ENCODE measurements around the gene HLA-DPB1. TPM values are rescaled to one million over a fixed set of nuclear protein-coding genes. Genes with fewer than 3 reads are reported as not detected.

HLA-DPB1 gene
- total and polyA plus RNA-seq, 9 of the 15 experiments (the other 6 are each of a cell fraction or from before 2014, with no cell fraction given), result 0.07 to 1.2 (median 0.51) TPM

Other genes starting within 250 kb of the HLA-DPB1 start
Only the 7 nearest of the 23 such genes appear.
- gene HLA-DMA, start 122.9 kb upstream of the HLA-DPB1 start, total RNA-seq (2014; rRNA removed), result 0.23 and 0.33 TPM in 2 replicates
- 0.29 and 0.51 TPM in 2 replicates for gene HLA-DMA, start 122.9 kb upstream of the HLA-DPB1 start, total RNA-seq (2014; rRNA removed; fragmentation: Illumina TruSeq; extraction: Trizol)
- 0.58 and 0.60 TPM in 2 replicates for gene HLA-DMA, start 122.9 kb upstream of the HLA-DPB1 start, total RNA-seq (2015; rRNA removed; fragmentation: Illumina TruSeq; extraction: Trizol)
- 0.47 and 0.75 TPM in 2 replicates for gene HLA-DMA, start 122.9 kb upstream of the HLA-DPB1 start, total RNA-seq (2021)
- 0.13 and 0.28 TPM in 2 replicates for gene HLA-DMA, start 122.9 kb upstream of the HLA-DPB1 start, polyA plus RNA-seq (2011; rRNA removed)
- 0.50 and 0.83 TPM in 2 replicates for gene HLA-DMA, start 122.9 kb upstream of the HLA-DPB1 start, polyA plus RNA-seq (2014; fragmentation: Illumina TruSeq; extraction: Trizol)
- under 1 TPM; 0.18 to 0.78 TPM for gene HLA-DMA, start 122.9 kb upstream of the HLA-DPB1 start, polyA plus RNA-seq (2014; fragmentation: Nextera tagmentation; extraction: Ambion mirVana)
- gene HLA-DMA, start 122.9 kb upstream of the HLA-DPB1 start, polyA plus RNA-seq (2014; rRNA removed), result 0.48 and 1.7 TPM in 2 replicates
- 133 and 136 TPM in 2 replicates for gene BRD2, start 107.4 kb upstream of the HLA-DPB1 start, total RNA-seq (2014; rRNA removed)
- gene BRD2, start 107.4 kb upstream of the HLA-DPB1 start, total RNA-seq (2014; rRNA removed; fragmentation: Illumina TruSeq; extraction: Trizol), result 135 and 136 TPM in 2 replicates
- gene BRD2, start 107.4 kb upstream of the HLA-DPB1 start, total RNA-seq (2015; rRNA removed; fragmentation: Illumina TruSeq; extraction: Trizol), result 185 and 186 TPM in 2 replicates
- 173 and 181 TPM in 2 replicates for gene BRD2, start 107.4 kb upstream of the HLA-DPB1 start, total RNA-seq (2021)
- gene BRD2, start 107.4 kb upstream of the HLA-DPB1 start, polyA plus RNA-seq (2011; rRNA removed), result 189 and 242 TPM in 2 replicates
- 211 and 252 TPM in 2 replicates for gene BRD2, start 107.4 kb upstream of the HLA-DPB1 start, polyA plus RNA-seq (2014; fragmentation: Illumina TruSeq; extraction: Trizol)
- gene BRD2, start 107.4 kb upstream of the HLA-DPB1 start, polyA plus RNA-seq (2014; fragmentation: Nextera tagmentation; extraction: Ambion mirVana), result 100 to 1,000 TPM in 1 of 2 experiments, 10 to 100 TPM in 1; 19.0 to 113 TPM
- gene BRD2, start 107.4 kb upstream of the HLA-DPB1 start, polyA plus RNA-seq (2014; rRNA removed), result 192 and 194 TPM in 2 replicates
- gene HLA-DOA, start 66.4 kb upstream of the HLA-DPB1 start, total RNA-seq (2014; rRNA removed), result not detected in 2 replicates
- gene HLA-DOA, start 66.4 kb upstream of the HLA-DPB1 start, total RNA-seq (2014; rRNA removed; fragmentation: Illumina TruSeq; extraction: Trizol), result not detected in 2 replicates
- gene HLA-DOA, start 66.4 kb upstream of the HLA-DPB1 start, total RNA-seq (2015; rRNA removed; fragmentation: Illumina TruSeq; extraction: Trizol), result not detected in 2 replicates
- gene HLA-DOA, start 66.4 kb upstream of the HLA-DPB1 start, total RNA-seq (2021), result 0.07 TPM in 1 of 2 replicates, not detected in the other
- not detected in 2 replicates for gene HLA-DOA, start 66.4 kb upstream of the HLA-DPB1 start, polyA plus RNA-seq (2011; rRNA removed)
- not detected in 2 replicates for gene HLA-DOA, start 66.4 kb upstream of the HLA-DPB1 start, polyA plus RNA-seq (2014; fragmentation: Illumina TruSeq; extraction: Trizol)
- gene HLA-DOA, start 66.4 kb upstream of the HLA-DPB1 start, polyA plus RNA-seq (2014; fragmentation: Nextera tagmentation; extraction: Ambion mirVana), result not detected
- not detected in 2 replicates for gene HLA-DOA, start 66.4 kb upstream of the HLA-DPB1 start, polyA plus RNA-seq (2014; rRNA removed)
- gene HLA-DPA1, start 2.3 kb upstream of the HLA-DPB1 start, total RNA-seq (2014; rRNA removed), result 0.23 TPM in 1 of 2 replicates, not detected in the other
- 0.55 TPM in 1 of 2 replicates, not detected in the other for gene HLA-DPA1, start 2.3 kb upstream of the HLA-DPB1 start, total RNA-seq (2014; rRNA removed; fragmentation: Illumina TruSeq; extraction: Trizol)
- gene HLA-DPA1, start 2.3 kb upstream of the HLA-DPB1 start, total RNA-seq (2015; rRNA removed; fragmentation: Illumina TruSeq; extraction: Trizol), result 0.30 and 0.51 TPM in 2 replicates
- gene HLA-DPA1, start 2.3 kb upstream of the HLA-DPB1 start, total RNA-seq (2021), result 0.60 and 1.2 TPM in 2 replicates
- 0.05 and 0.74 TPM in 2 replicates for gene HLA-DPA1, start 2.3 kb upstream of the HLA-DPB1 start, polyA plus RNA-seq (2011; rRNA removed)
- gene HLA-DPA1, start 2.3 kb upstream of the HLA-DPB1 start, polyA plus RNA-seq (2014; fragmentation: Illumina TruSeq; extraction: Trizol), result 0.56 and 1.8 TPM in 2 replicates
- under 1 TPM; 0.46 to 0.49 TPM for gene HLA-DPA1, start 2.3 kb upstream of the HLA-DPB1 start, polyA plus RNA-seq (2014; fragmentation: Nextera tagmentation; extraction: Ambion mirVana)
- 0.45 and 0.93 TPM in 2 replicates for gene HLA-DPA1, start 2.3 kb upstream of the HLA-DPB1 start, polyA plus RNA-seq (2014; rRNA removed)
- 0.05 and 0.37 TPM in 2 replicates for gene COL11A2, start 116.5 kb downstream of the HLA-DPB1 start, total RNA-seq (2014; rRNA removed)
- 0.04 TPM in 1 of 2 replicates, not detected in the other for gene COL11A2, start 116.5 kb downstream of the HLA-DPB1 start, total RNA-seq (2014; rRNA removed; fragmentation: Illumina TruSeq; extraction: Trizol)
- gene COL11A2, start 116.5 kb downstream of the HLA-DPB1 start, total RNA-seq (2015; rRNA removed; fragmentation: Illumina TruSeq; extraction: Trizol), result 0.15 and 0.22 TPM in 2 replicates
- 0.16 and 0.35 TPM in 2 replicates for gene COL11A2, start 116.5 kb downstream of the HLA-DPB1 start, total RNA-seq (2021)
- gene COL11A2, start 116.5 kb downstream of the HLA-DPB1 start, polyA plus RNA-seq (2011; rRNA removed), result 0.13 and 0.61 TPM in 2 replicates
- 0.06 and 0.11 TPM in 2 replicates for gene COL11A2, start 116.5 kb downstream of the HLA-DPB1 start, polyA plus RNA-seq (2014; fragmentation: Illumina TruSeq; extraction: Trizol)
- gene COL11A2, start 116.5 kb downstream of the HLA-DPB1 start, polyA plus RNA-seq (2014; fragmentation: Nextera tagmentation; extraction: Ambion mirVana), result under 1 TPM in 1 of 2 experiments, not detected in 1; 0.04 TPM
- gene COL11A2, start 116.5 kb downstream of the HLA-DPB1 start, polyA plus RNA-seq (2014; rRNA removed), result 0.19 and 0.32 TPM in 2 replicates
- gene RXRB, start 124.7 kb downstream of the HLA-DPB1 start, total RNA-seq (2014; rRNA removed), result 18.4 and 18.9 TPM in 2 replicates
- gene RXRB, start 124.7 kb downstream of the HLA-DPB1 start, total RNA-seq (2014; rRNA removed; fragmentation: Illumina TruSeq; extraction: Trizol), result 8.5 and 9.7 TPM in 2 replicates
- gene RXRB, start 124.7 kb downstream of the HLA-DPB1 start, total RNA-seq (2015; rRNA removed; fragmentation: Illumina TruSeq; extraction: Trizol), result 13.2 and 14.6 TPM in 2 replicates
- gene RXRB, start 124.7 kb downstream of the HLA-DPB1 start, total RNA-seq (2021), result 30.3 and 33.9 TPM in 2 replicates
- 32.6 and 57.5 TPM in 2 replicates for gene RXRB, start 124.7 kb downstream of the HLA-DPB1 start, polyA plus RNA-seq (2011; rRNA removed)
- gene RXRB, start 124.7 kb downstream of the HLA-DPB1 start, polyA plus RNA-seq (2014; fragmentation: Illumina TruSeq; extraction: Trizol), result 28.4 and 29.9 TPM in 2 replicates
- gene RXRB, start 124.7 kb downstream of the HLA-DPB1 start, polyA plus RNA-seq (2014; fragmentation: Nextera tagmentation; extraction: Ambion mirVana), result 1 to 10 TPM in 1 of 2 experiments, under 1 TPM in 1; 0.76 to 2.1 TPM
- gene RXRB, start 124.7 kb downstream of the HLA-DPB1 start, polyA plus RNA-seq (2014; rRNA removed), result 25.8 and 35.5 TPM in 2 replicates
- 154 and 161 TPM in 2 replicates for gene SLC39A7, start 124.9 kb downstream of the HLA-DPB1 start, total RNA-seq (2014; rRNA removed)
- gene SLC39A7, start 124.9 kb downstream of the HLA-DPB1 start, total RNA-seq (2014; rRNA removed; fragmentation: Illumina TruSeq; extraction: Trizol), result 112 and 117 TPM in 2 replicates
- gene SLC39A7, start 124.9 kb downstream of the HLA-DPB1 start, total RNA-seq (2015; rRNA removed; fragmentation: Illumina TruSeq; extraction: Trizol), result 121 and 122 TPM in 2 replicates
- gene SLC39A7, start 124.9 kb downstream of the HLA-DPB1 start, total RNA-seq (2021), result 133 and 159 TPM in 2 replicates
- 112 and 116 TPM in 2 replicates for gene SLC39A7, start 124.9 kb downstream of the HLA-DPB1 start, polyA plus RNA-seq (2011; rRNA removed)
- 169 and 222 TPM in 2 replicates for gene SLC39A7, start 124.9 kb downstream of the HLA-DPB1 start, polyA plus RNA-seq (2014; fragmentation: Illumina TruSeq; extraction: Trizol)
- gene SLC39A7, start 124.9 kb downstream of the HLA-DPB1 start, polyA plus RNA-seq (2014; fragmentation: Nextera tagmentation; extraction: Ambion mirVana), result 10 to 100 TPM; 21.7 to 23.5 TPM
- gene SLC39A7, start 124.9 kb downstream of the HLA-DPB1 start, polyA plus RNA-seq (2014; rRNA removed), result 150 and 169 TPM in 2 replicates

Measured in K562 (cell line).